HUES48 (cell line): ENCODE measurements around the gene DCN.

Experiments
- H3K27ac ChIP-seq: one replicate; pipeline ENCODE4 v1.7.0; 2013; ENCODE audit warnings: low read depth, low read length, inconsistent platforms
- H3K27me3 ChIP-seq: 2 replicates; pipeline ENCODE4 v1.6.1; 2013; ENCODE audit warnings: mild to moderate bottlenecking, low read length; ENCODE audit not compliant: control insufficient read depth, insufficient read depth
- H3K36me3 ChIP-seq: 2 replicates; pipeline ENCODE4 v1.6.1; 2013; ENCODE audit warnings: low read length; ENCODE audit not compliant: control insufficient read depth, insufficient read depth
- H3K4me1 ChIP-seq: 2 replicates; pipeline ENCODE4 v1.6.1; 2013; ENCODE audit warnings: mild to moderate bottlenecking, low read length; ENCODE audit not compliant: control insufficient read depth, insufficient read depth
- H3K4me3 ChIP-seq: 2 replicates; pipeline ENCODE4 v1.5.1; 2013; ENCODE audit warnings: mild to moderate bottlenecking, low read depth, low read length
- H3K9ac ChIP-seq: 2 replicates; pipeline ENCODE4 v1.6.1; 2013; ENCODE audit warnings: mild to moderate bottlenecking, low read depth, low read length, moderate library complexity
- H3K9me3 ChIP-seq: 2 replicates; pipeline ENCODE4 v1.6.1; 2013; ENCODE audit warnings: low read length; ENCODE audit not compliant: control insufficient read depth, insufficient read depth

Gene DCN

DNA sequence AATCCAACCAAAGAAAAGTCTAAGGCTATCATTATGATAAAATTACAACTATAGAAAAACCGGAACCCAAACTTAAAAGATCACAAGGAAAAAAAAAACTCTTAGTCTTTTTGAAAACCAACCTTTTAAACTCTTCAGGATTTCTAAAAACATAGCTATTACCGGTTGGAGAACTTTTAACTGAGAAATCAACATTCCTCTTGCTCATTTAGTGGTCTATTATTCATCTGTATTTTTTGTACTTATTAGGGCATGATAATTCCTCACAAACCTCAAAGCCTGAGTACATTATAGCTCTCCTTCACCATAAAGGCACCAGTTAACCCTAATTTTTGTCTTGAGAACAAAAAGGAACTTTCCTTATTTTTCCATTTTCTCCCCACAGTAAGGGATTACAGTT is 81.7 kb downstream of the DCN start:
- Histone ChIP-seq H3K36me3 (no peaks in the 10 kb centered on the region), H3K27me3 (no peaks in the 10 kb centered on the region), H3K9ac (no peak overlapping the region), H3K27ac (no peak overlapping the region), H3K4me3 (no peak overlapping the region), H3K9me3 (no peaks in the 10 kb centered on the region), H3K4me1 (no peaks in the 10 kb centered on the region)

DNA sequence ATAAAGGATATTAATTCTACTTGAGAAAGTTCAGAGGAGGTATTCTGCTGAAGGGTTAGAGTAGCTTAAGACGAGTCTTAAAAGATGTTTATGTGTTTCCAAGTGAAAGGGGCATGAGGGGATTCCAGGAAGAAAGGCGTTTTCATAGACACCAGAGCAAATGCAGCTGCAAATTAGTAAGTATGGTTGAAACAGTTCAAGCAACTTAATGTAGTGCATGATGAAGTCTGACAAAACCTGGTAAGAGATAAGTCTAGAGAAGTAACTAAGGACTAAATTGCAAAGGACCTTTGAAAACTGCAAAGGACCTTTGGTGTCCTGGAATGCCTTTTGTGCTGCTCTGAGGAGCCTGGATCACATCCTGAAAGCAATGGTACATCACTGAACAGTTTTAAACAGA is 82.8 kb downstream of the DCN start:
- H3K4me1 ChIP-seq, result no peaks in the 10 kb centered on the region
- H3K27ac ChIP-seq, result no peak overlapping the region
- H3K4me3 ChIP-seq, result no peak overlapping the region
- H3K9ac ChIP-seq, result no peak overlapping the region
- H3K9me3 ChIP-seq, result no peaks in the 10 kb centered on the region
- H3K36me3 ChIP-seq, result no peaks in the 10 kb centered on the region
- no peaks in the 10 kb centered on the region for H3K27me3 ChIP-seq

DNA sequence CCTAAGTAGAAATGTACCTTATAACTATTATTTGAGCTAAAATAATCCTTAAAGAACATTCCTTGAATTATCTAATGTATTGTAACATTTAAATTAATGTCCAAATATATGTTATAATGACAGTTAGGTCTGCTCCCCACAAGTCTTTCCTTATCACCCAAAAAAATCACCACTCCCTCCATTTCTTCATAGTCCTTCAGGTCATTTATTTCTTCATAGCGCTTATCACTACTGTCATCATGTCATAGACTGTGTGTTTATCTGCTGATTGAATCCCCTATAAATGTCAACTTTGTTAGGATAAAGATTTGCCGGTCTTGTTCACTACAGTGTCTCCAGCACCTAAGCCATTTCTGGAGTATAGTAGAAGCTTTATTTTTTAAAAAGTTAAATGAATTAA is 83.3 kb downstream of the DCN start:
- H3K27me3 ChIP-seq, result no peaks in the 10 kb centered on the region
- no peak overlapping the region for H3K27ac ChIP-seq
- no peaks in the 10 kb centered on the region for H3K9me3 ChIP-seq
- no peak overlapping the region for H3K4me3 ChIP-seq
- H3K9ac ChIP-seq, result no peak overlapping the region
- no peaks in the 10 kb centered on the region for H3K36me3 ChIP-seq
- peaks cover under 1% of the 10 kb centered on the region; the same call in 1 of the 2 replicates for H3K4me1 ChIP-seq

DNA sequence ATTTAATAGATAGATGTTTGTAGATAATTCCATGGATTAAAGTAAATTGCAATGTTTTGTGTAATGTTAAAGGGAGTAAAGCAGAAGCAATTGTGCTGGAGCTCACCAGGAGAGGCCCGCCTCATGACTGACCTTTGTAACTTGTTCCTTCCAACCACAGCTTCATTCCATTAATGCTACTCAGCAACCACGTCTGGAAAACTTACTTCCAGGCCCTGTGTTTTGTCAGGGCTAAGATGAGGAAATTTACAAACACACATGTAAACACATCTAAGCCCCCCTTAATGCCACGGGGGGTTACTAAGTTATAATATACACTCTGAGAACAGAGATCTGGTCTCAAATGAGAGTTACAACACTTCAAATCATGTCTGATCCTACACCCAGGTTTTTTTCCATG is 83.7 kb downstream of the DCN start:
- no peaks in the 10 kb centered on the region for H3K9me3 ChIP-seq
- peaks cover 4% of the 10 kb centered on the region; the same call in 1 of the 2 replicates for H3K4me1 ChIP-seq
- no peaks in the 10 kb centered on the region for H3K36me3 ChIP-seq
- no peak overlapping the region for H3K4me3 ChIP-seq
- H3K9ac ChIP-seq, result no peak overlapping the region
- no peak overlapping the region for H3K27ac ChIP-seq
- no peaks in the 10 kb centered on the region for H3K27me3 ChIP-seq

GRCh38 chr12:91098461-91098860 is 84.2 kb downstream of the DCN start:
- no peaks in the 10 kb centered on the region for H3K27me3 ChIP-seq
- H3K9ac ChIP-seq, result no peak overlapping the region

DNA sequence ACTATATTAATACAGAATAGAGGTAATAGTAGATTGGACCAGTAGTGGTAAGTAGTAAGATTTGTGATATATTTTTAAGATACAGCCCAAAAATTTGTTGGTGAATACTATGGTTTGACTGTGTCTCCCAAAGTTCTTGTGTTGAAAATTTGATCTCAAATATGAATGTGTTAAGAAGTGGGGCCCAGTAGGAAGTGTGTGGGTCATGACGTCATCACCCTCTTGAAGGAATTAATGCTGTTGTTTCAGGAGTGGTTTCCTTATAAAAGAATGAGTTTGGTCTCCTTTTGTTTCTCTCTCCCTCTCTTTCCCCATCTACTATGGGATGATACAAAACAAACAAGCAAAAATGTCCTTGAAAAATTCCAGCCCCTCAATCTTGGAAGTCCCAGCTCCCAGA is 87.7 kb downstream of the DCN start:
- H3K9me3 ChIP-seq, result no peaks in the 10 kb centered on the region; the same call in 1 of the 2 replicates
- H3K4me1 ChIP-seq, result peaks cover 6% of the 10 kb centered on the region; the same call in 1 of the 2 replicates
- no peaks in the 10 kb centered on the region for H3K27me3 ChIP-seq
- no peak overlapping the region for H3K27ac ChIP-seq
- no peak overlapping the region for H3K4me3 ChIP-seq
- H3K36me3 ChIP-seq, result no peaks in the 10 kb centered on the region
- no peak overlapping the region for H3K9ac ChIP-seq

More at GRCh38 chr12:91098461-91098860, 84.2 kb downstream of the DCN start:
- Histone ChIP-seq H3K9me3 (no peaks in the 10 kb centered on the region), H3K4me1 (peaks cover 6% of the 10 kb centered on the region; the same call in 1 of the 2 replicates), H3K4me3 (no peak overlapping the region), H3K27ac (no peak overlapping the region), H3K36me3 (no peaks in the 10 kb centered on the region)

GRCh38 chr12:91094032-91094662 is 88.5 kb downstream of the DCN start:
- H3K27ac ChIP-seq, result no peak overlapping the region
- no peaks in the 10 kb centered on the region; the same call in 1 of the 2 replicates for H3K9me3 ChIP-seq

DNA sequence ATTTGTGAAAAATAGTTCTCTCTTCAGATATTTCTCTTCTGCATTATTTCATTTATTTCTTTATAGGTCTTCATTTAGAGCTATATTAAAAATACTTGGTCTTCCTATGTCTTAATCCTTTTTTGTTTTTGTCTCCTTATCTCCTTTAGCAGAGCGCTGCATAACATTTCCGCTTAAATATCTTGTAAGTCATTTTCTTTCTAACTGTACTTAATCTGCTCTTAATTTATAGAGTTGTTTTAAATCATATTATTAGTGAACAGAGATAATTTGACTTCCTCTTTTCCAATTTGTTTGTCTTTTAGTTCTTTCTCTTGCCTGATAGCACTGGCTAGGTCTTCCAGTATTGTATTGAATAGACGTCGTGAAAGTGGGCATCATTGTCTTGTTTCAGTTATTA is 89.3 kb downstream of the DCN start:
- Histone ChIP-seq H3K9ac (no peak overlapping the region), H3K36me3 (no peaks in the 10 kb centered on the region), H3K4me3 (no peak overlapping the region), H3K9me3 (no peaks in the 10 kb centered on the region; the same call in 1 of the 2 replicates), H3K27ac (no peak overlapping the region), H3K4me1 (peaks cover 6% of the 10 kb centered on the region; the same call in 1 of the 2 replicates), H3K27me3 (no peaks in the 10 kb centered on the region)

More at GRCh38 chr12:91094032-91094662, 88.5 kb downstream of the DCN start:
- Histone ChIP-seq H3K9ac (no peak overlapping the region), H3K4me3 (no peak overlapping the region), H3K27me3 (no peaks in the 10 kb centered on the region), H3K36me3 (no peaks in the 10 kb centered on the region), H3K4me1 (peaks cover 6% of the 10 kb centered on the region; the same call in 1 of the 2 replicates)

- no peaks in the 10 kb centered on the region for H3K36me3 ChIP-seq
- no peak overlapping the region for H3K4me3 ChIP-seq
- H3K27me3 ChIP-seq, result no peaks in the 10 kb centered on the region
- H3K4me1 ChIP-seq, result peaks cover 6% of the 10 kb centered on the region; the same call in 1 of the 2 replicates
- H3K9ac ChIP-seq, result no peak overlapping the region
- H3K27ac ChIP-seq, result no peak overlapping the region
- no peaks in the 10 kb centered on the region; the same call in 1 of the 2 replicates for H3K9me3 ChIP-seq
Measured at GRCh38 chr12:91091916-91092715, 90.5 kb downstream of the DCN start.
